HUDEP-2 (cell line): Measurements from ENCODE around the gene LACC1.

Source experiments
- DNase-seq, 76 experiments: peaks; one replicate each; lab custom pipeline; 2025; ENCODE audit not compliant: unreplicated experiment in 76 of 76; lab: John Stamatoyannopoulos, UW

Gene LACC1

GRCh38 chr13:43938449-43938848 is 58.7 kb downstream of the LACC1 start:
- no peak for DNase-seq

DNA sequence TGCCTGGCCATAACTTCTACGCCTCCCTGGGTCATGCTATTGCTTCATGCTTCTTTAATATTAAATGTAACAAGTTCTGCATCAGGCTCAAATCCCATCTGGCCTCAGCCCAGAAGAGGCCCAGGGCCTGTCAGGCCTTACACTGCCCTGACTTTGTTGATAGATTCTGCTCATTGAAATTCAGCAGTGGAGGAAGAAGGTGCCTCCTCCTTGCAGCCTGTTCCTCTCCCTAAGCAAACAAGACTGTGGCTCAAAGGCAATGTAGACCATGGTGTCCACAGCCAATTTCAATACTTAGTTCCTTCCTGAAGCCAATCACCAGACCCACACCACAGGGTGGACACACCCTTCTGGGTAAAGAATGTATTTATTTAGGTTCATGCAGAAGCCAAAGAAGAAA is 59.4 kb downstream of the LACC1 start:
- DNase-seq: no peak

DNA sequence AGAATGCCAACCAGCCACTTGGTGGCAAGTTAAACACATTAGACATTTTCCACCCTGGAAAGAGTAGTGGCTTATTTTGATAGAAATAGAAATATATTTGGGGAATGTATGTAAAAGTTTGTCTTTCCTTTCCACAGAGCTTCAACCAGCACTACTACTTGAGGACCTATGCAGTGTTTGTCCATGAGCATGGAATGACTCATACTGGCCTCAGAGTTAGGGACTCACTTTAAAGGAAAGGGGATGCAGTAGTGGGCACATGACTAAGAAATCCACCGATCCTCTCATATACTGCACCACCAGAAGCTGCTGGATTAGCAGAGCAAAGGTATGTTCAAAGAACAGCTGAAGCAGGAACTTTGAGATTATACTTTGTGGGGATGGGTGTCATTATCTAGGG is 62.6 kb downstream of the LACC1 start:
- no peak for DNase-seq
